ENCODE data around the gene N4BP3. TPM values are rescaled to one million over a fixed set of nuclear protein-coding genes. Genes with fewer than 3 reads are reported as not detected.

Gene N4BP3
- total and polyA plus RNA-seq, 2 experiments from 2014 or later, result 9.8 to 58.2 TPM

DNA sequence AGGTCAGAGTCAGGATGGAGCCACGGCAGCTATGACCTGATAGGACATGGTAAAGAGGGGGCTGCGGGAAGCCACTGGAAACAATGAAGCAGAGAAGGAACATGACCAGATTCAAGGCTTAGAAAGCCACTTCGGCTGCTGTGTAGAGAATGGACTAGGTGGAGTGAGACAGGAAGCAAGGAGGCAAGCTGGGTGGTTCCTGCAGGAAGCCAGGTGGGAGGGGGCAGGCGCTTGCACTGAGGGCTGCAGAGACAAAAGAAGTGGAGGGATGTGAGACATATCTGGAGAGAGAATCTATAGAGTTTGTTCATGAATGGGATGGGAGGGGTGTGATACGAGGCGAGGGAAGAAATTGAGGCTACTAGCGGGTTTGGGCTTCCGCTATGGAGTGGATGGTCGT, 19.0 kb upstream of the N4BP3 start (continued):
- TF ChIP-seq, protein P1, sequence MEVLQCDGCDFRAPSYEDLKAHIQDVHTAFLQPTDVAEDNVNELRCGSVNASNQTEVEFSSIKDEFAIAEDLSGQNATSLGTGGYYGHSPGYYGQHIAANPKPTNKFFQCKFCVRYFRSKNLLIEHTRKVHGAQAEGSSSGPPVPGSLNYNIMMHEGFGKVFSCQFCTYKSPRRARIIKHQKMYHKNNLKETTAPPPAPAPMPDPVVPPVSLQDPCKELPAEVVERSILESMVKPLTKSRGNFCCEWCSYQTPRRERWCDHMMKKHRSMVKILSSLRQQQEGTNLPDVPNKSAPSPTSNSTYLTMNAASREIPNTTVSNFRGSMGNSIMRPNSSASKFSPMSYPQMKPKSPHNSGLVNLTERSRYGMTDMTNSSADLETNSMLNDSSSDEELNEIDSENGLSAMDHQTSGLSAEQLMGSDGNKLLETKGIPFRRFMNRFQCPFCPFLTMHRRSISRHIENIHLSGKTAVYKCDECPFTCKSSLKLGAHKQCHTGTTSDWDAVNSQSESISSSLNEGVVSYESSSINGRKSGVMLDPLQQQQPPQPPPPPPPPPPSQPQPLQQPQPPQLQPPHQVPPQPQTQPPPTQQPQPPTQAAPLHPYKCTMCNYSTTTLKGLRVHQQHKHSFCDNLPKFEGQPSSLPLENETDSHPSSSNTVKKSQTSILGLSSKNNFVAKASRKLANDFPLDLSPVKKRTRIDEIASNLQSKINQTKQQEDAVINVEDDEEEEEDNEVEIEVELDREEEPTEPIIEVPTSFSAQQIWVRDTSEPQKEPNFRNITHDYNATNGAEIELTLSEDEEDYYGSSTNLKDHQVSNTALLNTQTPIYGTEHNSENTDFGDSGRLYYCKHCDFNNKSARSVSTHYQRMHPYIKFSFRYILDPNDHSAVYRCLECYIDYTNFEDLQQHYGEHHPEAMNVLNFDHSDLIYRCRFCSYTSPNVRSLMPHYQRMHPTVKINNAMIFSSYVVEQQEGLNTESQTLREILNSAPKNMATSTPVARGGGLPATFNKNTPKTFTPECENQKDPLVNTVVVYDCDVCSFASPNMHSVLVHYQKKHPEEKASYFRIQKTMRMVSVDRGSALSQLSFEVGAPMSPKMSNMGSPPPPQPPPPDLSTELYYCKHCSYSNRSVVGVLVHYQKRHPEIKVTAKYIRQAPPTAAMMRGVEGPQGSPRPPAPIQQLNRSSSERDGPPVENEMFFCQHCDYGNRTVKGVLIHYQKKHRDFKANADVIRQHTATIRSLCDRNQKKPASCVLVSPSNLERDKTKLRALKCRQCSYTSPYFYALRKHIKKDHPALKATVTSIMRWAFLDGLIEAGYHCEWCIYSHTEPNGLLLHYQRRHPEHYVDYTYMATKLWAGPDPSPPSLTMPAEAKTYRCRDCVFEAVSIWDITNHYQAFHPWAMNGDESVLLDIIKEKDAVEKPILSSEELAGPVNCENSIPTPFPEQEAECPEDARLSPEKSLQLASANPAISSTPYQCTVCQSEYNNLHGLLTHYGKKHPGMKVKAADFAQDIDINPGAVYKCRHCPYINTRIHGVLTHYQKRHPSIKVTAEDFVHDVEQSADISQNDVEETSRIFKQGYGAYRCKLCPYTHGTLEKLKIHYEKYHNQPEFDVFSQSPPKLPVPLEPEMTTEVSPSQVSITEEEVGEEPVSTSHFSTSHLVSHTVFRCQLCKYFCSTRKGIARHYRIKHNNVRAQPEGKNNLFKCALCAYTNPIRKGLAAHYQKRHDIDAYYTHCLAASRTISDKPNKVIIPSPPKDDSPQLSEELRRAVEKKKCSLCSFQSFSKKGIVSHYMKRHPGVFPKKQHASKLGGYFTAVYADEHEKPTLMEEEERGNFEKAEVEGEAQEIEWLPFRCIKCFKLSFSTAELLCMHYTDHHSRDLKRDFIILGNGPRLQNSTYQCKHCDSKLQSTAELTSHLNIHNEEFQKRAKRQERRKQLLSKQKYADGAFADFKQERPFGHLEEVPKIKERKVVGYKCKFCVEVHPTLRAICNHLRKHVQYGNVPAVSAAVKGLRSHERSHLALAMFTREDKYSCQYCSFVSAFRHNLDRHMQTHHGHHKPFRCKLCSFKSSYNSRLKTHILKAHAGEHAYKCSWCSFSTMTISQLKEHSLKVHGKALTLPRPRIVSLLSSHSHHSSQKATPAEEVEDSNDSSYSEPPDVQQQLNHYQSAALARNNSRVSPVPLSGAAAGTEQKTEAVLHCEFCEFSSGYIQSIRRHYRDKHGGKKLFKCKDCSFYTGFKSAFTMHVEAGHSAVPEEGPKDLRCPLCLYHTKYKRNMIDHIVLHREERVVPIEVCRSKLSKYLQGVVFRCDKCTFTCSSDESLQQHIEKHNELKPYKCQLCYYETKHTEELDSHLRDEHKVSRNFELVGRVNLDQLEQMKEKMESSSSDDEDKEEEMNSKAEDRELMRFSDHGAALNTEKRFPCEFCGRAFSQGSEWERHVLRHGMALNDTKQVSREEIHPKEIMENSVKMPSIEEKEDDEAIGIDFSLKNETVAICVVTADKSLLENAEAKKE (CRISPR knock-in tag; IDR thresholded peaks at IDR 0.05), result no peak
- TF ChIP-seq JUNB (IDR thresholded peaks at IDR 0.05; ENCODE audit: unreplicated experiment) (no peak), NANOG (IDR thresholded peaks at IDR 0.05; ENCODE audit: borderline replicate concordance) (no peak)

DNA sequence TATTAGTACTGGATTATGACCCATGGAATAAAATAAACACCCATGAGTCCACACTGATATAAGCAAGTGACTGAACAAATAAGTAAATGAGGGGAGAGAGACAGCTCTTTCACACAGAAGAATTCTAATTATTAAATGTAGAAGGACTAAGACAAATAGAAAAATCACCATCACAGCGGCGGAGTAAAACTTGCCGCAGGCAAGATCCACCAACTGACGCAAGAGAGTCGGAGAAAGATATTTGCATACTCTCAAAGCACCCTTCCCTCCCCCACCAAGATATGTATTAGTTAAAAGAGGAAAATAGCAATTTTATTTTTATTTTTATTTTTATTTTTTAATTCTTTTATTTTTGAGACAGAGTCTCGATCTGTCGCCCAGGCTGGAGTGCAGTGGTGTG, 14.6 kb upstream of the N4BP3 start:
- Mint-ChIP-seq H3K4me1 (peaks cover 5% of the 10 kb centered on the region; the same call in 1 of the 3 replicates), H3K9me3 (peaks cover 16% of the 10 kb centered on the region), H3K4me3 (no peak overlapping the region), H3K36me3 (ENCODE audit: low read depth) (peaks cover 9% of the 10 kb centered on the region), H3K27me3 (ENCODE audit: insufficient read depth, low read depth, poor library complexity) (peaks cover 15% of the 10 kb centered on the region), H3K27ac (no peak overlapping the region)
- no peaks in the 10 kb centered on the region for H3K79me2 ChIP-seq (replicated peaks; ENCODE audit: insufficient read depth)
- no peak for ATAC-seq
- no peaks in the 10 kb centered on the region for H4K20me1 ChIP-seq (replicated peaks; ENCODE audit: insufficient read depth)
- 0 out of 2 replicates have a peak, but pooled peaks cover 3% of the 10 kb centered on the region for H3F3A ChIP-seq (replicated peaks; ENCODE audit: low read depth)
- DNase-seq (ENCODE audit: low spot score), result no peak
- H3K4me3 ChIP-seq, result no peak overlapping the region
- no peak overlapping the region for H3K4me2 ChIP-seq
- H3K27ac ChIP-seq (ENCODE audit: low read depth), result no peak overlapping the region
- H2AFZ ChIP-seq, result no peak overlapping the region
- H3K27me3 ChIP-seq (ENCODE audit: insufficient read depth), result no peaks in the 10 kb centered on the region
- H3K4me1 ChIP-seq (ENCODE audit: insufficient read depth), result no peaks in the 10 kb centered on the region
- H3K36me3 ChIP-seq (ENCODE audit: insufficient read depth), result no peaks in the 10 kb centered on the region
- no peaks in the 10 kb centered on the region for H3K9me2 ChIP-seq (ENCODE audit: insufficient read depth)
- TF ChIP-seq, protein P2, sequence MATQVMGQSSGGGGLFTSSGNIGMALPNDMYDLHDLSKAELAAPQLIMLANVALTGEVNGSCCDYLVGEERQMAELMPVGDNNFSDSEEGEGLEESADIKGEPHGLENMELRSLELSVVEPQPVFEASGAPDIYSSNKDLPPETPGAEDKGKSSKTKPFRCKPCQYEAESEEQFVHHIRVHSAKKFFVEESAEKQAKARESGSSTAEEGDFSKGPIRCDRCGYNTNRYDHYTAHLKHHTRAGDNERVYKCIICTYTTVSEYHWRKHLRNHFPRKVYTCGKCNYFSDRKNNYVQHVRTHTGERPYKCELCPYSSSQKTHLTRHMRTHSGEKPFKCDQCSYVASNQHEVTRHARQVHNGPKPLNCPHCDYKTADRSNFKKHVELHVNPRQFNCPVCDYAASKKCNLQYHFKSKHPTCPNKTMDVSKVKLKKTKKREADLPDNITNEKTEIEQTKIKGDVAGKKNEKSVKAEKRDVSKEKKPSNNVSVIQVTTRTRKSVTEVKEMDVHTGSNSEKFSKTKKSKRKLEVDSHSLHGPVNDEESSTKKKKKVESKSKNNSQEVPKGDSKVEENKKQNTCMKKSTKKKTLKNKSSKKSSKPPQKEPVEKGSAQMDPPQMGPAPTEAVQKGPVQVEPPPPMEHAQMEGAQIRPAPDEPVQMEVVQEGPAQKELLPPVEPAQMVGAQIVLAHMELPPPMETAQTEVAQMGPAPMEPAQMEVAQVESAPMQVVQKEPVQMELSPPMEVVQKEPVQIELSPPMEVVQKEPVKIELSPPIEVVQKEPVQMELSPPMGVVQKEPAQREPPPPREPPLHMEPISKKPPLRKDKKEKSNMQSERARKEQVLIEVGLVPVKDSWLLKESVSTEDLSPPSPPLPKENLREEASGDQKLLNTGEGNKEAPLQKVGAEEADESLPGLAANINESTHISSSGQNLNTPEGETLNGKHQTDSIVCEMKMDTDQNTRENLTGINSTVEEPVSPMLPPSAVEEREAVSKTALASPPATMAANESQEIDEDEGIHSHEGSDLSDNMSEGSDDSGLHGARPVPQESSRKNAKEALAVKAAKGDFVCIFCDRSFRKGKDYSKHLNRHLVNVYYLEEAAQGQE (IDR thresholded peaks at IDR 0.05; ENCODE audit: unreplicated experiment), result no peak
- TF ChIP-seq STAT1 (IDR thresholded peaks at IDR 0.05; ENCODE audit: unreplicated experiment) (no peak), EZH2 (IDR thresholded peaks at IDR 0.05; ENCODE audit: low read depth, unreplicated experiment) (no peak), NANOG (IDR thresholded peaks at IDR 0.05; ENCODE audit: borderline replicate concordance) (no peak), EZH2phosphoT487 (IDR thresholded peaks at IDR 0.05; ENCODE audit: unreplicated experiment) (no peak), ZNF331 (CRISPR knock-in tag; IDR thresholded peaks at IDR 0.05; ENCODE audit: low read depth) (no peak), POLR2AphosphoS5 (IDR thresholded peaks at IDR 0.05; ENCODE audit: low read depth) (no peak), JUNB (IDR thresholded peaks at IDR 0.05; ENCODE audit: unreplicated experiment) (no peak), CREB1 (CRISPR knock-in tag; IDR thresholded peaks at IDR 0.05; ENCODE audit: low read depth) (no peak), ZNF114 (CRISPR knock-in tag; IDR thresholded peaks at IDR 0.05) (no peak)
- TF ChIP-seq, protein P3, sequence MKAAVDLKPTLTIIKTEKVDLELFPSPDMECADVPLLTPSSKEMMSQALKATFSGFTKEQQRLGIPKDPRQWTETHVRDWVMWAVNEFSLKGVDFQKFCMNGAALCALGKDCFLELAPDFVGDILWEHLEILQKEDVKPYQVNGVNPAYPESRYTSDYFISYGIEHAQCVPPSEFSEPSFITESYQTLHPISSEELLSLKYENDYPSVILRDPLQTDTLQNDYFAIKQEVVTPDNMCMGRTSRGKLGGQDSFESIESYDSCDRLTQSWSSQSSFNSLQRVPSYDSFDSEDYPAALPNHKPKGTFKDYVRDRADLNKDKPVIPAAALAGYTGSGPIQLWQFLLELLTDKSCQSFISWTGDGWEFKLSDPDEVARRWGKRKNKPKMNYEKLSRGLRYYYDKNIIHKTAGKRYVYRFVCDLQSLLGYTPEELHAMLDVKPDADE (IDR thresholded peaks at IDR 0.05), result no peak
- TF ChIP-seq, protein P4, sequence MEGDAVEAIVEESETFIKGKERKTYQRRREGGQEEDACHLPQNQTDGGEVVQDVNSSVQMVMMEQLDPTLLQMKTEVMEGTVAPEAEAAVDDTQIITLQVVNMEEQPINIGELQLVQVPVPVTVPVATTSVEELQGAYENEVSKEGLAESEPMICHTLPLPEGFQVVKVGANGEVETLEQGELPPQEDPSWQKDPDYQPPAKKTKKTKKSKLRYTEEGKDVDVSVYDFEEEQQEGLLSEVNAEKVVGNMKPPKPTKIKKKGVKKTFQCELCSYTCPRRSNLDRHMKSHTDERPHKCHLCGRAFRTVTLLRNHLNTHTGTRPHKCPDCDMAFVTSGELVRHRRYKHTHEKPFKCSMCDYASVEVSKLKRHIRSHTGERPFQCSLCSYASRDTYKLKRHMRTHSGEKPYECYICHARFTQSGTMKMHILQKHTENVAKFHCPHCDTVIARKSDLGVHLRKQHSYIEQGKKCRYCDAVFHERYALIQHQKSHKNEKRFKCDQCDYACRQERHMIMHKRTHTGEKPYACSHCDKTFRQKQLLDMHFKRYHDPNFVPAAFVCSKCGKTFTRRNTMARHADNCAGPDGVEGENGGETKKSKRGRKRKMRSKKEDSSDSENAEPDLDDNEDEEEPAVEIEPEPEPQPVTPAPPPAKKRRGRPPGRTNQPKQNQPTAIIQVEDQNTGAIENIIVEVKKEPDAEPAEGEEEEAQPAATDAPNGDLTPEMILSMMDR (conservative IDR thresholded peaks at IDR 0.05; ENCODE audit: low read depth in 2 of 2), result no peak
